ENCODE measurements around the gene SMAD2. TPM values are rescaled to one million over a fixed set of nuclear protein-coding genes. Genes with fewer than 3 reads are reported as not detected.

Gene SMAD2
- total and polyA plus RNA-seq, 2 of the 8 experiments (the other 6 are each of a cell fraction or from before 2014, with no cell fraction given) = 28.4 to 124 TPM

DNA sequence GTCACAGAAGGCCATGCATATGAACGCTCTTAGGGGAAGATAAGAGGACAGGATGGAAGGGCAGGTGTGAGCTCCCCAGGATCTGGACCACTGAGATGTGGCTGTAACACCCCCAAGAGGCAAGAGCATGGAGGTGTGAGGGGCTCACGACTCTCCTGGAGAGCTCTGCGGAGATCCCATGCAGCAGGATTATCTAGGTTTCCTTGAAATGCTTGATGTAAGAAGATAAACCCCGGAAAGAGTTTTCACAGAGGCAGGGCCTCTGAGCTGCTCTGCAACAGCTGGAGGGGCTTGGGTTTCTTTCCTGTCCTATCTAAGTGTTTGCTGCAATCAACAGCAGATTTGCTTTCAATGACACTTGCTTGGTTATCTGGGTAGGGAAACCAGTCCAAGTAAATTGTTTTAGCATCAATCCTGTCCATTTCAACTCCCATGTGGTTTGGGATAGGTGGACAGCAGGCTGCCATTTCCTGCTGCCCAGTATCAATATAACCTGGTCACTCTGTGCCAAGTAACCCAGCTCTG is 138.9 kb downstream of the SMAD2 start:
- H2AFZ ChIP-seq (ENCODE audit: low read length) = no peak overlapping the region
- H3K79me2 ChIP-seq (ENCODE audit: control insufficient read depth in 1 of 2, insufficient read depth in 2 of 2, low read length in 2 of 2) = no peaks in the 10 kb centered on the region
- no peaks in the 10 kb centered on the region for H3K36me3 ChIP-seq (ENCODE audit: control insufficient read depth in 2 of 4, insufficient read depth in 4 of 4, low read length in 3 of 4)
- DNase-seq (ENCODE audit: low read depth in 1 of 2, low spot score in 2 of 2) (no peak), FAIRE-seq (no peak)
- H3K23me2 ChIP-seq (ENCODE audit: low read depth, low read length) = no peaks in the 10 kb centered on the region
- no peak overlapping the region for H3K23ac ChIP-seq (ENCODE audit: insufficient read length)
- H3K79me1 ChIP-seq (ENCODE audit: low read depth, low read length) = no peaks in the 10 kb centered on the region
- no peak overlapping the region for H3K56ac ChIP-seq (replicated peaks; ENCODE audit: insufficient read length, low read depth, low read length)
- no peak overlapping the region for H3K18ac ChIP-seq (ENCODE audit: extremely low read depth, low read length)
- H4K8ac ChIP-seq (ENCODE audit: extremely low read depth, insufficient read depth, low read length) = no peak overlapping the region
- H4K5ac ChIP-seq (ENCODE audit: insufficient read length, low read depth, low read length) = no peak overlapping the region
- H4K20me1 ChIP-seq (replicated peaks in 1 of 2; ENCODE audit: control insufficient read depth in 1 of 2, insufficient read depth in 2 of 2, low read length in 2 of 2) = no peaks in the 10 kb centered on the region
- H3K4me1 ChIP-seq (replicated peaks in 1 of 4; ENCODE audit: control insufficient read depth in 3 of 4, insufficient read depth in 4 of 4, low read length in 3 of 4) = peaks cover 0 to 3% (median 2%) of the 10 kb centered on the region in 4 experiments; a peak in 3 of 7 replicates
- peaks cover 1 to 6% of the 10 kb centered on the region in 2 experiments; a peak in 1 of 4 replicates for H3K9me3 ChIP-seq (ENCODE audit: insufficient read depth in 2 of 2, low read depth in 1 of 2, low read length in 1 of 2)
- CTCF ChIA-PET (ENCODE audit: partially characterized antibody) = interaction anchor here (0.7 to 2.2 kb wide), 2 partner anchors 11 to 19 kb away, joined by 3 to 7 read pairs; no protein-coding TSS in a partner anchor
- no peak overlapping the region for H2BK120ac ChIP-seq (replicated peaks; ENCODE audit: low read depth, low read length)
- H2AK5ac ChIP-seq (ENCODE audit: low read depth, low read length) = 0 out of 2 replicates have a peak overlapping the region, but pooled peaks have one; percentile 20
- no peak overlapping the region for H3K4ac ChIP-seq (replicated peaks; ENCODE audit: insufficient read length, low read depth, low read length)
- no peak overlapping the region for H3K4me2 ChIP-seq (ENCODE audit: insufficient read depth in 1 of 2, low read depth in 2 of 2, low read length in 2 of 2)
- no peak overlapping the region for H3K9ac ChIP-seq (replicated peaks in 1 of 4; ENCODE audit: extremely low read depth in 1 of 4, low read depth in 3 of 4, low read length in 3 of 4)
- H3K4me3 ChIP-seq (ENCODE audit: extremely low read depth in 1 of 4, insufficient read depth in 2 of 4, low read depth in 3 of 4, low read length in 4 of 4) = no peak overlapping the region
- H2BK5ac ChIP-seq (ENCODE audit: low read depth, low read length) = no peak overlapping the region
- H3K27me3 ChIP-seq (replicated peaks in 1 of 4; ENCODE audit: control insufficient read depth in 3 of 4, extremely low read depth in 1 of 4, insufficient read depth in 3 of 4, low read length in 3 of 4) = no peaks in the 10 kb centered on the region
- no peak overlapping the region for H2BK12ac ChIP-seq (ENCODE audit: low read depth, low read length)
- POLR2A ChIA-PET (ENCODE audit: partially characterized antibody) = no interaction called here
- H3K27ac ChIP-seq (ENCODE audit: low read depth, low read length) = no peak overlapping the region
- no peak overlapping the region for H4K91ac ChIP-seq (replicated peaks; ENCODE audit: insufficient read length, low read length)
- WGBS, 2 experiments (ENCODE audit: extremely low coverage in 1 of 2, insufficient coverage in 1 of 2, insufficient read length in 1 of 2, insufficient replicate concordance in 2 of 2, low coverage in 1 of 2, low lambda C conversion rate in 2 of 2, missing lambda C conversion rate in 1 of 2) = 88% methylated on average over 4 of the region's 4 CpGs; no CpG with 5 or more reads in 1 of the 2 experiments
- no peak overlapping the region for H2BK15ac ChIP-seq (ENCODE audit: low read length)
- H2BK20ac ChIP-seq (ENCODE audit: low read length) = no peak overlapping the region
- no peak overlapping the region for H3K14ac ChIP-seq (ENCODE audit: insufficient read length)
- TF ChIP-seq SP2 (IDR thresholded peaks at IDR 0.05; ENCODE audit: low read length) (no peak), JUND (IDR thresholded peaks at IDR 0.05; ENCODE audit: low read length) (no peak)
